ENCODE measurements around the gene FNBP1.
"Not testable (repeated sequence)": the region's sequence is repeated elsewhere in the genome, so short reads cannot be mapped to it uniquely, and the experiment has no call there.

The FNBP1 gene

DNA sequence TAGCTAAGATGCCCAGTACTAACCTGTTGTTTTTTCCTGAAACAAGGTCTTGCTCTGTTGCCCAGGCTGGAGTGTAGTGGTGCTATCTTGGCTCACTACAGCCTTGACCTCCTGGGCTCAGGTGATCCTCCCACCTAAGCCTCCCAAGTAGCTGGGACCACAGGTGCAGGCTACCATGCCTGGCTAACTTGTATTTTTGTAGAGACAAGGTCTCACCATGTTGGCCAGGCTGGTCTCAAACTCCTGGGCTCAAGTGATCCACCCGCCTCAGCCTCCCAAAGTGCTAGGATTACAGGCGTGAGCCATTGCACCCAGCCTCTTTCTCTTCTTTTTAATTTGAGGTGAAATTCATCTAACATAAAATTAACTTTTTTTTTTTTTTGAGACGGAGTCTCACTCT is 21.1 kb downstream of the FNBP1 start:
- not testable (repeated sequence) for DNase-seq (ENCODE audit: low read depth)

DNA sequence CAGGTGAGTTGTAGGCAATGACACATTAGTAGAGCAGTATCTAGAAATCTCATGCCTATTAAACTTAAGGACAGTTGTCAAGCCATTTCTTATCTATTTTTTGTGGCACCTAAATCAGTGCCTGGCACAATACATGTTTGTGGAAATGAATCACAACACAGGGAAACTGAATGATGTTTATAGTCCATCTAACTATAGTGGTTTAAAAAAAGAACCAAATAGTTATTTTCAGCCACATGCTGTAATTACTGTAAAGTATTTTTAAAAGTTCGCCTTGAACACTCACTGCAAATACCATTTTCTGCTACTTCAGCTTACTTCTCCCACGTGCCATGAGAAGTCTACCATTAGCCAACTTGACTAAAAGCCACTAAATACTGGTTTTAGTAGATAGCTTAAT is 21.9 kb downstream of the FNBP1 start:
- no peak for DNase-seq (ENCODE audit: low read depth)

GRCh38 chr9:130020618-130021017 is 22.4 kb downstream of the FNBP1 start:
- no peak for DNase-seq (ENCODE audit: low read depth)

- DNase-seq (ENCODE audit: low read depth): no peak
Observed at GRCh38 chr9:130018265-130018664, 24.7 kb downstream of the FNBP1 start.

DNA sequence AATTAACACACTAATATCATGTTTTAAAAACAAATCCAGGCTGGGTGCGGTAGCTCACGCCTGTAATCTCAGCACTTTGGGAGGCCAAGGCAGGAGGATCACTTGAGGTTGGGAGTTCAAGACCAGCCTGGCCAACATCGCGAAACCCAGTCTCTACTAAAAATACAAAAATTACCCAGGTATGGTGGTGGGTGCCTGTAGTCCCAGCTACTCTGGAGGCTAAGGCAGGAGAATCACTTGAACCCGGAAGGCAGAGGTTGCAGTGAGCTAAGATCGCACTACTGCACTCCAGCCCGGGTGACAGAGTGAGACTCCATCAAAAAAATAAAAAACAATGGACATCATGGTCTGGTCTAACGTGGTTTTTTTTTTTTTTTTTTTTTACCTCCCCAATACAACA is 25.5 kb downstream of the FNBP1 start:
- not testable (repeated sequence) for DNase-seq (ENCODE audit: low read depth)

GRCh38 chr9:130017076-130017475 is 25.9 kb downstream of the FNBP1 start:
- no peak for DNase-seq (ENCODE audit: low read depth)

GRCh38 chr9:130015353-130016019 is 27.5 kb downstream of the FNBP1 start:
- no peak for DNase-seq (ENCODE audit: low read depth)

DNA sequence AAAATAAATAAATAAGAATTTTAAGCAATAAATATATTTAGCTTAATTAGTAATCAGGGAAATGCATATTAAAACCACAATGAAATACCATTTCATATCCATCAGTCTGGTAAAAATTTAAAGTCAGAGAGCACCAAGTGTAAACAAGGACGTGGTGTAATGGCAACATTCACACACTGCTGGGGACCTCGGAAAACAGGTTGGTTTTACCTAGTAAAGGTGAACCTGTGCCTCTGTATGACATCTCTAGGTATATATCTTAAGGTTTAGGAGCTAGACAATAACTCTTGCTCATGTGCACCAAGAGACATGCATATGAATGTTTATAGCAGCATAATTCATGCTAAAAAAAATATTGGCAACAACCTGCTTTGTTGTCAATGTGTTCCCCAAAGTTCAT is 29.7 kb downstream of the FNBP1 start:
- no peak for DNase-seq (ENCODE audit: low read depth)

DNA sequence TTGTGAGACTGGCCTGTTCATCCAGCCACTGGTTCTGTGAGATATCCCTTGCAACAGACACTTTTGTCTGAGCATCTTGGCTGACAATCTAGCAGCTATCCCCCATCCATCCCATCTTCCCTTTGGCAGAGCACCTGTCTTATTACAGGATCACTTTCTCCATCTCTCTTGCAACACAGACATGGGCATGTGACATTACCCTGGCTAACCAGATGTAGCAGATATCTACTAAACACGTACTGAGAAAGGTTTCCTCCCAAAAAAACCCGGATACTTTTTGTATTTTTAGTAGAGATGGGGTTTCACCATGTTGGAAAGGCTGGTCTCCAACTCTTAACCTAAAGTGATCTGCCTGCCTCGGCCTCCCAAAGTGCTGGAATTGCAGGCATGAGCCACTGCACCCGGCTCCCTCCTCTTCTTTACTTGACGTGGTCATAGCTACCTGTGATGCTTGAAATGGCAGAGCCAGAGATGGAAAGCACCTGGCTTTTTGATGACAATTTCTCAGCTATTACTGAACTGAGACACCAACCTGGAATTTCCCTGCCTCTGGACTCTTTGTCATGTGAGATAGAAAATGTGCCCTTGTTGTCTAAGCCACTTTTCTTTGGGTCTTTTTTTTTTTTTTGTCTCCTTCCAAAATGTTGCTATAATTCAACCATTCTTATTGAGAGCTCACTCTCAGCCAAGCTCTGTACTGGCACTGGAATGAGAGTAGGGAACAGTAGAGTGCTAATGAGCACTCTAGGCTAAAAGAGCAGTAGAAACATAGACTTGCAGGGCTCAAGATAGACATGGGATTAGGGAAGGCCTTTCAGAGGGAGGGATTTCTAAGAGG is 32.6 kb downstream of the FNBP1 start:
- no peak for DNase-seq (ENCODE audit: low read depth)

DNA sequence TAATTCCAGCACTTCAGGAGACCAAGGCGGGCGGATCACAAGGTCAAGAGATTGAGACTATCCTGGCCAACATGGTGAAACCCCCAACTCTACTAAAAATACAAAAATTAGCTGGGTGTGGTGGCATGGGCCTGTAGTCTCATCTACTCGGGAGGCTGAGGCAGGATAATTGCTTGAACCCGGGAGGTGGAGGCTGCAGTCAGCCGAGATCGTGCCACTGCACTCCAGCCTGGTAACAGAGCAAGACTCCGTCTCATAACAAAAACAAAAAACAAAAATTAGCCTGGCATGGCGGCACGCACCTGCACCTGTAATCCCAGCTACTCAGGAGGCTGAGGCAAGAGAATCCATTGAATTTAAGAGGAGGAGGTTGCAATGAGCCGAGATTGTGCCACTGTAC is 33.4 kb downstream of the FNBP1 start:
- not testable (repeated sequence) for DNase-seq (ENCODE audit: low read depth)

GRCh38 chr9:130008538-130008937 is 34.5 kb downstream of the FNBP1 start:
- no peak for DNase-seq (ENCODE audit: low read depth)

DNA sequence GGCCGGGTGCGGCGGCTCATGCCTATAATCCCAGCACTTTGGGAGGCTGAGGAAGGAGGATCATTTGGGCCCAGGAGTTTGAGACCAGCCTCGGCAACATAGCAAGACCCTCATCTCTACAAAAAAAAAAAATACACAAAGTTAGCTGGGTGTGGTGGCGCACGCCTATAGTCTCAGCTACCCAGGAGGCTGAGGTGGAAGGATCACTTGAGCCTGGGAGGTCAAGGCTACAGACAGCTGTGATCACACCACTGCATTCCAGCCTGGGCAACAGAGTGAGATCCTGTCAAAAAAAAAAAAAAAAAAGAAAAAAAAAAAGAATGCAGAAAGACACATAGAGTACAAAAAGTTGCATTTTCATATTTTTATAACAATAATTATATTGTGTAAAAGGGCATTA is 36.0 kb downstream of the FNBP1 start:
- not testable (repeated sequence) for DNase-seq (ENCODE audit: low read depth)

GRCh38 chr9:130003943-130004552 is 38.9 kb downstream of the FNBP1 start:
- no peak for DNase-seq (ENCODE audit: low read depth)

- no peak for DNase-seq (ENCODE audit: low read depth)
Observed at GRCh38 chr9:130002320-130002719, 40.7 kb downstream of the FNBP1 start.

GRCh38 chr9:130001190-130001589 is 41.8 kb downstream of the FNBP1 start:
- DNase-seq (ENCODE audit: low read depth): no peak

DNA sequence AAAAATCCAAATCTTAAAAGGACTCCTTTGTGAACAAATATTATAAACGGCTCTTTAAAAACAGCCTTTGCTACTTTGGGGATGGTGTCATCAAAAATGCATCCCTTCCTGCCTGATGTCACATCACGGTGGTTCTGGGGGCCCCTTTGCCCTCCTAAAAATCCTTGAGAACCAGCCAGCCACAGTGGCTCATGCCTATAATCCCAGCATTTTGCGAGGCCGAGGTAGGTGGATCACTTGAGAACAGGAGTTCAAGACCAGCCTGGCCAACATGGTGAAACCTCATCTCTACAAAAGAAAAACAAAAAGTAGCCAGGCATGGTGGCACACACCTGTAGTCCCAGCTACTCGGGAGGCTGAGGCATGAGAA is 43.9 kb downstream of the FNBP1 start:
- DNase-seq (ENCODE audit: low read depth): no peak

DNA sequence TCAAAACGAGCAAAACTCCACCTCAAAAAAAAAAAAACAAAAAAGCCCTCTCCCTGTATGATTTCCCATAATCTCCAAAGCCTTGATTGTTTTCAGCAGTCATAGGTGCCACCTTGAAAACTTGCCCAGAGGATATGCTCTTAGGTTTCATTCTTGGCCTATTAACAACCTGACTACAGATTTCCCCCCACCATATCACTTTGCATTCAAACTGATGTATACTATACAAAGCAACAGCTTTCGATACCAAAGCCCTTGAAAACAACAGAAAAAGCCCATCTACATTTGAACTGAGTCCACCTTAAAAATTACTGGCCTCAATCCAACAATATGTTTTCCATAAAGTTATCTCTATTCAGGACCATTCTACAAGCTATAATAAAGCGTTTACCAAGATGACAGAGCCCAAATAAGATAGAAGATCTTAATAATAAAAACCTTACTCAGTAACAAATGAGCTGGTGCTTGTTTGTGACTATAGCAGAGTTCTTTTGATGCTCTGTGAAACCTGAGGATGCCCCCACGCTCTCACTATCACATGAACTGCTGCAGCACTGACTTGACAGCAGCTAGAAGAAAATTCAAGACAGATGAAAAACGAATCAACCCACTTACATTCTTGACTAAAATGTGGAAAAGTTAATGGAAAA is 44.4 kb downstream of the FNBP1 start:
- no peak for DNase-seq (ENCODE audit: low read depth)

- DNase-seq (ENCODE audit: low read depth): not testable (repeated sequence)
Observed at GRCh38 chr9:129997706-129998105, 45.3 kb downstream of the FNBP1 start.

DNA sequence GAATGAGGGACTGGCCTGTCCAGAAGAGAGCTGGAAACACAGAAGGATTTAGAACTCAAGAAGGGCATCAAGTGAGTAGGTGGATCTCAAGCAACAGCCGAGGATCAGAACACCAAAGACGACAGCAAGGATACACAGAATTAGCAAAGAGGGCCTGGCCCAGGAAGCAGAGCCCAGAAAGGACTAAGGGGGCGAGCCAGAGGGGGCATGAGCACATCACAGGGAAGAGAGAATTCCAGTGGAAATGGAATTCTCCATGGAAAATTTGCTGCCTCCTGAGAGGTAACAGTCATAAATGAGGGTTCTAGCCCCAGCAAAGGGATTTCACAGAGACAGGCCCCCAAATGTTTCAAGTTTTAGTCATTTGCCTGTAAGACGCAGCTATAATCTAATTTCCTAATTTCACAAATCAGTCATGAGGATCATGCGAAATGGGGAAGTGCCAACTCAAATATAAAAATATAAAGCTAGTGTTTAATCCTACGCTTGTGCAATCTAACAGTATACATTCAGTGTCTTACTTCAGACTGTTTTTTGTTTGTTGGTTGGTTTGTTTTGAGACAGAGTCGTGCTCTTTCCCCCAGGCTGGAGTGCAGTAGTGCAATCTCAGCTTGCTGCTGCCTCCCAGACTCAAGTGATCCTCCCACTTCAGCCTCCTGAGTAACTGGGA is 46.7 kb downstream of the FNBP1 start:
- no peak for DNase-seq (ENCODE audit: low read depth)

DNA sequence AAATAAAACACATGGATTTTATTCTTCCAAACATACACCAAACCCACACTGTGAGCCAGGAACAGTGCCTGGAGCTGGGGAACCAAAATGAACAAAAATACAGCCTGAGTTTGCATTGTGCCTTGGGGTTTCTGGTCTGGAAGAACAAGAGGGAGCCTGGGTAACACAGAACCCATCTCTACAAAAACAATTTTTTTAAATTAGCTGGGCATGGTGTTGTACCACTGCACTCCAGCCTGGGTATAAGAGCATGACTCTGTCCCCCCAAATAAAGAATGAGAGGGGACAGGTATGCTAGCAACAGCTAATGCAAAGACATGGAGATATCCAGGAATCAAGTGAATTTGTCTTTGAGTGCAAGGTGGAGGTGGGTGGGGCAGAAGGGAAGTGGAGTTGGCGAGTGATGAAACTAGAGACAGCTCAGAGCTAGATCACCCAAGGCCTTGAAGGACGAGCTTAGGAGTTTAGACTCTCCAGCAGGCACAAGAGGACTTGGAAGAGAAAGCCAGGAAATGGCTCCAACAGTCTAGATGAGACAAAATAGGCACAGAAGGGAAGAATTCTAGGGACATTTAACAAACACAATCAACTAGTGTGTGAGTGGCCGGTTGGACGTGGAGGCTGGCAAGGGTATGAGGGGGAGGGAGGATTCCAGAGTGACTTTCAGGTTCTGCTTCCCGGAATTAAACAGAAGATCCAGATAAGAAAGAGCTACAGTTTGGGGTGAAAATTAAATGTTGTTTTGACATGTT is 47.4 kb downstream of the FNBP1 start:
- DNase-seq (ENCODE audit: low read depth): no peak

- DNase-seq (ENCODE audit: low read depth): no peak
Observed at GRCh38 chr9:129994882-129995281, 48.1 kb downstream of the FNBP1 start.
